HL-60/S4 treated with phorbol 12-myristate 13-acetate at 8.2 ng/mL for 4 days and 3 days (cell line): Measurements from ENCODE around the gene ADORA1.

ENCODE experiments used
- in situ Hi-C: fragments of 300-500 bp; cut with MboI; formaldehyde crosslinking; loops from 2 replicates; pipeline ENCODE4 v1.15.0; 2022; ENCODE audit warnings: low sequenced_read_pairs

ADORA1 gene

GRCh38 chr1:203137324-203137723 is 9.8 kb downstream of the ADORA1 start:
- in situ Hi-C loops, result no loop called here

- in situ Hi-C loops, result no loop called here
These were observed 10.5 kb downstream of the ADORA1 start for GRCh38 chr1:203138066-203138465.

GRCh38 chr1:203139976-203140475 is 12.5 kb downstream of the ADORA1 start:
- in situ Hi-C loops, result no loop called here

- in situ Hi-C loops, result no loop called here
These were observed 13.4 kb downstream of the ADORA1 start for GRCh38 chr1:203140743-203141520.

- in situ Hi-C loops, result no loop called here
These were observed 14.6 kb downstream of the ADORA1 start for GRCh38 chr1:203142124-203142523.

GRCh38 chr1:203142684-203143408 is 15.3 kb downstream of the ADORA1 start:
- in situ Hi-C loops, result no loop called here

- in situ Hi-C loops, result no loop called here
These were observed 16.1 kb downstream of the ADORA1 start for GRCh38 chr1:203143641-203144040.

GRCh38 chr1:203144661-203145060 is 17.1 kb downstream of the ADORA1 start:
- in situ Hi-C loops, result no loop called here

- in situ Hi-C loops, result no loop called here
These were observed 18.0 kb downstream of the ADORA1 start for GRCh38 chr1:203145321-203146041.

- in situ Hi-C loops, result no loop called here
These were observed 18.5 kb downstream of the ADORA1 start for GRCh38 chr1:203146042-203146369.

GRCh38 chr1:203146537-203146936 is 19.0 kb downstream of the ADORA1 start:
- in situ Hi-C loops, result no loop called here

GRCh38 chr1:203147376-203147775 is 19.9 kb downstream of the ADORA1 start:
- in situ Hi-C loops, result no loop called here

- in situ Hi-C loops, result no loop called here
These were observed 20.6 kb downstream of the ADORA1 start for GRCh38 chr1:203148127-203148526.

GRCh38 chr1:203148579-203148978 is 21.1 kb downstream of the ADORA1 start:
- in situ Hi-C loops, result no loop called here

GRCh38 chr1:203149188-203149840 is 21.8 kb downstream of the ADORA1 start:
- in situ Hi-C loops, result no loop called here

- in situ Hi-C loops, result no loop called here
These were observed 23.2 kb downstream of the ADORA1 start for GRCh38 chr1:203150511-203151297.

- in situ Hi-C loops, result no loop called here
These were observed 24.0 kb downstream of the ADORA1 start for GRCh38 chr1:203151362-203152157.

- in situ Hi-C loops, result no loop called here
These were observed 24.9 kb downstream of the ADORA1 start for GRCh38 chr1:203152158-203153034.
